DMS 273 (cell line): ENCODE results near the gene HDAC11.

Experiments
- DNase-seq: peaks from one replicate; lab custom pipeline; 2025; ENCODE audit not compliant: unreplicated experiment; lab: John Stamatoyannopoulos, UW

The HDAC11 gene

GRCh38 chr3:13540297-13540995 is 60.3 kb downstream of the HDAC11 start:
- no peak for DNase-seq

GRCh38 chr3:13541691-13542090 is 61.6 kb downstream of the HDAC11 start:
- no peak for DNase-seq

GRCh38 chr3:13542142-13542541 is 62.0 kb downstream of the HDAC11 start:
- no peak for DNase-seq

- DNase-seq = no peak
Observed at GRCh38 chr3:13543253-13543652, 63.1 kb downstream of the HDAC11 start.

- no peak for DNase-seq
Observed at GRCh38 chr3:13544293-13544831, 64.3 kb downstream of the HDAC11 start.

GRCh38 chr3:13544951-13545651 is 65.0 kb downstream of the HDAC11 start:
- no peak for DNase-seq

- no peak for DNase-seq
Observed at GRCh38 chr3:13545952-13546454, 65.9 kb downstream of the HDAC11 start.

GRCh38 chr3:13546667-13547171 is 66.6 kb downstream of the HDAC11 start:
- peak; percentile 43 for DNase-seq

GRCh38 chr3:13547591-13548371 is 67.7 kb downstream of the HDAC11 start:
- DNase-seq = peak; percentile 53

- peak; percentile 75 for DNase-seq
Observed at GRCh38 chr3:13548696-13549622, 68.9 kb downstream of the HDAC11 start, which contains the start of gene FBLN2. Gene FBLN2 (plus strand): TSS chr3:13549125. CDS start chr3:13570356, 21,231 bp downstream.

- no peak for DNase-seq
Observed at GRCh38 chr3:13549623-13550422, 69.7 kb downstream of the HDAC11 start.

- no peak for DNase-seq
Observed at GRCh38 chr3:13550423-13550690, 70.3 kb downstream of the HDAC11 start.

GRCh38 chr3:13550791-13551360 is 70.8 kb downstream of the HDAC11 start:
- no peak for DNase-seq

GRCh38 chr3:13552857-13553652 is 72.9 kb downstream of the HDAC11 start:
- no peak for DNase-seq

- DNase-seq = no peak
Observed at GRCh38 chr3:13553686-13554085, 73.6 kb downstream of the HDAC11 start.

- no peak for DNase-seq
Observed at GRCh38 chr3:13555753-13556152, 75.6 kb downstream of the HDAC11 start.
